Measurements from ENCODE around the gene GZF1. TPM values are rescaled to one million over a fixed set of nuclear protein-coding genes. Genes with fewer than 3 reads are reported as not detected.
A peak's percentile ranks its signal among the peaks of the same experiment; 100 is the strongest.

GZF1 gene
- total RNA-seq, 1 donor from 2014 or later = 12.6 TPM

- H3K4me1 Mint-ChIP-seq (ENCODE audit: low read depth) = peaks cover 17% of the 10 kb centered on the region
- intact Hi-C loops (cut with micrococcal nuclease) = loop anchor here (2.0 kb wide), 1 partner anchor 15 kb away; no protein-coding TSS in a partner anchor
- H3K36me3 Mint-ChIP-seq (ENCODE audit: low read depth) = peaks cover 48% of the 10 kb centered on the region
- H3K27me3 Mint-ChIP-seq (ENCODE audit: insufficient read depth) = no peaks in the 10 kb centered on the region
- no peaks in the 10 kb centered on the region for H3K9me3 Mint-ChIP-seq
- DNase-seq (ENCODE audit: low spot score) = no peak
- no peak overlapping the region for H3K27ac Mint-ChIP-seq
- no peak overlapping the region for H3K4me3 Mint-ChIP-seq
Observed at GRCh38 chr20:23381876-23382275, 19.9 kb downstream of the GZF1 start.

DNA sequence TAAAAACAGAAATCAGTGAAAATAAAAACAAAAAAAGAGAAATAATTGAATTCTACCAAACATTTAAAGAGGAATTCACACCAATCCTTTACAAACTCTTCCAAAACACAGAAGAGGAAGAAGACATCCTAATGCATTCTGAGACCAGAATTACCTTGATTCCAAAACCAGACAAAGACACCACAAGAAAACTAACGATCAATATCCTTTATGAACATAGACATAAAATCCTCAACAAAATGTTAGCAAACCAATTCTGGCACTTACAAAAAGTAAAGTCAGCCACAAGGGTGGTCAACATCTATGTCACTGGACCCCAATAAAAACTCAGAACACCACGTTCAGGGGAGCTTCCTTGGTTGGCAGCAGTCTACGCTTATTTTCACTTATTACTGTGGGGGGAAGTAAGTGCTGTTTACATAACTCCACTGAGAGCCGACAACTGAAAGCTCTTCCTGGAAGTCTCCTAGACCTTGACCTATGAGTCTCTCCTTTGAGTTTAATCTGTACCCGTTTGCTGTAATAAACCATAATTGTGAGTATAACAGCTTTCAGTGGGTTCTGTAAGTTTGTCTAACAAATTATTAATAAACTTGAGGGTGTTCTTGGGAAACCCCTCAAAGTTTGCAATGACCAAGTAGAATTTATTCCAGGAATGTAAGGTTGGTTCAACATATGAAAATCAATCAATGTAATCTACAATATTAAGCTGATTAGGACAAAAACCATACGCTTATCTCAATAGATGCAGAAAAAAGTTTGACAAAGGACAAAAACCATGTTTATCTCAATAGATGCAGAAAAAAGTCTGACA is 24.5 kb downstream of the GZF1 start:
- H3K27me3 Mint-ChIP-seq (ENCODE audit: insufficient read depth) = no peaks in the 10 kb centered on the region
- peaks cover 51% of the 10 kb centered on the region for H3K36me3 Mint-ChIP-seq (ENCODE audit: low read depth)
- peaks cover 17% of the 10 kb centered on the region for H3K4me1 Mint-ChIP-seq (ENCODE audit: low read depth)
- no peak overlapping the region for H3K27ac Mint-ChIP-seq
- no peaks in the 10 kb centered on the region for H3K9me3 Mint-ChIP-seq
- intact Hi-C loops (cut with micrococcal nuclease) = no loop called here
- no peak for DNase-seq (ENCODE audit: low spot score)
- H3K4me3 Mint-ChIP-seq = no peak overlapping the region

DNA sequence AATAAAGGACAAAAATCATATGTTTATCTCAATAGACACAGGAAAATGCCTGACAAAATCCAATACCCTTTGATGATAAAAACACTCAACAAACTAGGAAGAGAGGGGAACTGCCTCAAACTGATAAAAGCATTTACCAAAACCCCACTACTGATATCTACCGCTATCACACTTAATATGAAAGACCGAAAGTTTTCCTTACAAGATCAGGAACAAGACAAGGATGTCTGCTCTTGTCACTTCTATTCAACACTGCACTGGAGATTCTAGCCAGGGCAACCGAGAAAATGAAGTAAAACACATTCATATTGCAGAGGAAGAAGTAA is 25.1 kb downstream of the GZF1 start:
- H3K4me1 Mint-ChIP-seq (ENCODE audit: low read depth) = peaks cover 11% of the 10 kb centered on the region
- H3K9me3 Mint-ChIP-seq = no peaks in the 10 kb centered on the region
- intact Hi-C loops (cut with micrococcal nuclease) = no loop called here
- H3K36me3 Mint-ChIP-seq (ENCODE audit: low read depth) = peaks cover 50% of the 10 kb centered on the region
- H3K27ac Mint-ChIP-seq = no peak overlapping the region
- DNase-seq (ENCODE audit: low spot score) = no peak
- H3K4me3 Mint-ChIP-seq = no peak overlapping the region
- no peaks in the 10 kb centered on the region for H3K27me3 Mint-ChIP-seq (ENCODE audit: insufficient read depth)

DNA sequence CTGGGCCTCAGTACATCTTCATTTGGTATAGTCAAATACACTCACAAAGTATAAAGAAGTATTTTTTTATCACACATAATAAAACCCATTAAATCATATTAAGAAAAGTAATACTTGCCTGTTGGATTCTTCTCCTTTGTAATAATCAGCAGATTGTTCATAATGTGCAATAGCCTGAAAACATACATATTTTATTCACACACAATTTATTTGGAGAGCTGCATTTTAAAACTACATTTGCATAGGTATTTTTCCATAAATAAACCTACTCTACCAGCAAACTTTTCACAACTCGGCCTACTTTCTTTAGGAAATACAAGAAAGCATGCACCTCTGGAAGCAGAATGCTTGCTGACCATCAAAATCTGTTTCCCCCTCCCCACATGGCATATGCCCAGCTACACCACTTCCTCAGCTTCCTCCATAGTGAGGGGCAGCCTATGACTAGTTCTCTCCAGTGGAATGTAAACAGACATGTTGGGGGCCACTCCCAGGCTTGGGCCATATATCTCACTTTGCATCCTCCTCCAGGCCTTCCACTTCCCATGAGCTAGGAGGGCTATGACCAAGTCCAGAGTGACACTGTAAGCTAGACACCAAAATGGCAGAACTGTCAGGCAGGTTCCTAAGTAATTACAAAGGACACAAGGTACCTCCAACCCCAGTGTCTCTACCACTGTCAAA is 28.3 kb downstream of the GZF1 start:
- Mint-ChIP-seq H3K4me1 (ENCODE audit: low read depth) (peaks cover 13% of the 10 kb centered on the region), H3K9me3 (no peaks in the 10 kb centered on the region), H3K27ac (peak overlapping the region; percentile 19), H3K4me3 (no peak overlapping the region), H3K27me3 (ENCODE audit: insufficient read depth) (no peaks in the 10 kb centered on the region), H3K36me3 (ENCODE audit: low read depth) (peaks cover 47% of the 10 kb centered on the region)
- DNase-seq (ENCODE audit: low spot score) = no peak
- intact Hi-C loops (cut with micrococcal nuclease) = no loop called here

DNA sequence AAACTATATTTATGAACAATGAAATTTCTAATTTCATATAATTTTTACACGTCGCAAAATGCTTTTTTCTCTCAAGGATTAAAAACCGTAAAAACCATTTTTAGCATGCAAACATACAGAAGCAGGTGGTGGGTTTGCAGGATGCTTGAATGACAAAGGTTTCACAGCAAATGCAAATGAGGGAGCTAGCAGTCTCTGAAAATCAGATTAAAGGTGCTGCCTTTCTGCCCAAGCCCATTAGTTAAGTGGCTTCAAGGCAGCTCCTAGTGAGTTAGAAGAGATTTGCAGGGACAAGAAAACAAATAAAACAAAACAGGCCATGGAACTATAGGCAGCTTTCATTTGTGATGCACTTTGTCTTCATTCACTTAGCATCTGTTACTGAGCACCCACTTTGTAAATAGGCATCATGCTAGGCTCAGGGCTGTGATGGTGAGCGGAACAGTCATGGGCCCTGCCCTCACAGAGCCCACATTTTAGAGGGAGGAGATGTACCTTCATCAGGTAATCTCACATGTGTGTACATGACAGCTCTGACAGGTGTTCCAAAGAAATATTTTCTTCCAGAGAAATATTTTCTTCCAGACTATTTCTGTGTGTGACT is 29.8 kb downstream of the GZF1 start:
- H3K4me3 Mint-ChIP-seq = no peak overlapping the region
- H3K9me3 Mint-ChIP-seq = no peaks in the 10 kb centered on the region
- intact Hi-C loops (cut with micrococcal nuclease) = no loop called here
- no peak for DNase-seq (ENCODE audit: low spot score)
- no peak overlapping the region for H3K27ac Mint-ChIP-seq
- peaks cover 41% of the 10 kb centered on the region for H3K36me3 Mint-ChIP-seq (ENCODE audit: low read depth)
- H3K27me3 Mint-ChIP-seq (ENCODE audit: insufficient read depth) = no peaks in the 10 kb centered on the region
- H3K4me1 Mint-ChIP-seq (ENCODE audit: low read depth) = peaks cover 14% of the 10 kb centered on the region

GRCh38 chr20:23393996-23394775 is 32.2 kb downstream of the GZF1 start:
- no peak for DNase-seq (ENCODE audit: low spot score)
- H3K27ac Mint-ChIP-seq = peak overlapping the region; percentile 21
- H3K4me1 Mint-ChIP-seq (ENCODE audit: low read depth) = peaks cover 34% of the 10 kb centered on the region
- no peak overlapping the region for H3K4me3 Mint-ChIP-seq
- H3K9me3 Mint-ChIP-seq = no peaks in the 10 kb centered on the region
- H3K27me3 Mint-ChIP-seq (ENCODE audit: insufficient read depth) = no peaks in the 10 kb centered on the region
- intact Hi-C loops (cut with micrococcal nuclease) = no loop called here
- peaks cover 27% of the 10 kb centered on the region for H3K36me3 Mint-ChIP-seq (ENCODE audit: low read depth)

GRCh38 chr20:23396950-23397627 is 35.1 kb downstream of the GZF1 start:
- H3K4me1 Mint-ChIP-seq (ENCODE audit: low read depth) = peaks cover 51% of the 10 kb centered on the region
- peaks cover 29% of the 10 kb centered on the region for H3K36me3 Mint-ChIP-seq (ENCODE audit: low read depth)
- no peaks in the 10 kb centered on the region for H3K27me3 Mint-ChIP-seq (ENCODE audit: insufficient read depth)
- H3K27ac Mint-ChIP-seq = no peak overlapping the region
- intact Hi-C loops (cut with micrococcal nuclease) = no loop called here
- H3K9me3 Mint-ChIP-seq = no peaks in the 10 kb centered on the region
- H3K4me3 Mint-ChIP-seq = no peak overlapping the region
- DNase-seq (ENCODE audit: low spot score) = no peak

GRCh38 chr20:23397961-23398360 is 36.0 kb downstream of the GZF1 start:
- Mint-ChIP-seq H3K4me1 (ENCODE audit: low read depth) (peaks cover 60% of the 10 kb centered on the region), H3K36me3 (ENCODE audit: low read depth) (peaks cover 30% of the 10 kb centered on the region), H3K4me3 (peak overlapping the region; percentile 76), H3K27me3 (ENCODE audit: insufficient read depth) (no peaks in the 10 kb centered on the region), H3K9me3 (no peaks in the 10 kb centered on the region), H3K27ac (peak overlapping the region; percentile 80)
- intact Hi-C loops (cut with micrococcal nuclease) = loop anchor here (2.0 kb wide), 1 partner anchor 17 kb away; no protein-coding TSS in a partner anchor
- DNase-seq (ENCODE audit: low spot score) = no peak

DNA sequence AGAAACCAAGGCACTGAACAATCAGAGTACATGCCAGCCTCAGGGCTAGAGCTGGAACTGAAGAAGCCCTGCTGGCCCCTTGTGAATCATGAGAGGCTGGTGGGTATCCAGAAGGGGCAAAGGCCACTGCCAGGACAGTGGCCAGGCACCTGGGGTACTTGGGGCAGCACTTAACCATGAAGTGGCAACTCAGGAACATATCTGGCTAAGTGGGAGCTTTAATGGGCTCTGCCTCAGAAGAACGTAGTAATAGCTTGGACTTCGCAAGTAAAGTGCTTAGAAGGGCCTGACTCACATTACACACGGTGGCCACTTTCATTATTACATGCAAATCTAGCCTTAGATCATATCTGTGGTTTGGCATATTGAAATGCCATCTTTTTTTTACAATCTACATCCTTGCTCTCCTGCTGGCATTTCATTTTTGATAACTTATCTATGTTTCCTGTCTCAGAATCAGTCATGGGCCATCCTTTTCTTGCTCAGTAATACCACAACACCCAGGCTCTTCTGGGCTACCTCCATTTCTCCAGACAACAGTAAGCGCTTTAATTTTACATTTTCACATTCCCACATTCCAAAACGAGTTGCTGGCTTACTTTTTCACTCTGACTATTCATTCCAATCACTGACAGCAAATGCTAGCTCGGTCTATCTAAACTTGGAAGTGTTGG is 37.7 kb downstream of the GZF1 start:
- no peak for DNase-seq (ENCODE audit: low spot score)
- Mint-ChIP-seq H3K27ac (peak overlapping the region; percentile 56), H3K4me1 (ENCODE audit: low read depth) (peaks cover 62% of the 10 kb centered on the region), H3K36me3 (ENCODE audit: low read depth) (peaks cover 21% of the 10 kb centered on the region), H3K27me3 (ENCODE audit: insufficient read depth) (no peaks in the 10 kb centered on the region), H3K9me3 (no peaks in the 10 kb centered on the region), H3K4me3 (peak overlapping the region; percentile 65)
- intact Hi-C loops (cut with micrococcal nuclease) = loop anchor here (1.0 to 2.0 kb wide), 6 partner anchors 9 to 49 kb away; partner anchors contain the start of genes GZF1 and NXT1

GRCh38 chr20:23401051-23401450 is 39.1 kb downstream of the GZF1 start:
- Mint-ChIP-seq H3K9me3 (no peaks in the 10 kb centered on the region), H3K4me3 (no peak overlapping the region), H3K27ac (peak overlapping the region; percentile 24), H3K4me1 (ENCODE audit: low read depth) (peaks cover 69% of the 10 kb centered on the region), H3K27me3 (ENCODE audit: insufficient read depth) (no peaks in the 10 kb centered on the region), H3K36me3 (ENCODE audit: low read depth) (peaks cover 19% of the 10 kb centered on the region)
- intact Hi-C loops (cut with micrococcal nuclease) = no loop called here
- no peak for DNase-seq (ENCODE audit: low spot score)

- H3K9me3 Mint-ChIP-seq = no peaks in the 10 kb centered on the region
Observed at GRCh38 chr20:23403751-23404150, 41.8 kb downstream of the GZF1 start.

GRCh38 chr20:23404196-23404595 is 42.2 kb downstream of the GZF1 start:
- no peaks in the 10 kb centered on the region for H3K27me3 Mint-ChIP-seq (ENCODE audit: insufficient read depth)
- no peak overlapping the region for H3K4me3 Mint-ChIP-seq
- H3K36me3 Mint-ChIP-seq (ENCODE audit: low read depth) = peaks cover 19% of the 10 kb centered on the region
- H3K27ac Mint-ChIP-seq = no peak overlapping the region
- intact Hi-C loops (cut with micrococcal nuclease) = no loop called here
- H3K4me1 Mint-ChIP-seq (ENCODE audit: low read depth) = peaks cover 80% of the 10 kb centered on the region
- DNase-seq (ENCODE audit: low spot score) = no peak
- no peaks in the 10 kb centered on the region for H3K9me3 Mint-ChIP-seq

More at GRCh38 chr20:23403751-23404150, 41.8 kb downstream of the GZF1 start:
- no peaks in the 10 kb centered on the region for H3K27me3 Mint-ChIP-seq (ENCODE audit: insufficient read depth)
- intact Hi-C loops (cut with micrococcal nuclease) = no loop called here
- peaks cover 80% of the 10 kb centered on the region for H3K4me1 Mint-ChIP-seq (ENCODE audit: low read depth)
- peaks cover 19% of the 10 kb centered on the region for H3K36me3 Mint-ChIP-seq (ENCODE audit: low read depth)
- no peak overlapping the region for H3K4me3 Mint-ChIP-seq
- no peak overlapping the region for H3K27ac Mint-ChIP-seq
- DNase-seq (ENCODE audit: low spot score) = no peak
